Activated CD4-positive, alpha-beta T cell treated with anti-CD3 and anti-CD28 coated beads, Interleukin-2, amount 50 U/mL, for 4 hours (primary cell): ENCODE measurements around the gene ITK.

Experiments
- DNase-seq, 2 experiments: peaks; one replicate each; pipeline ENCODE4 v3.0.0-alpha.2; 2020

Gene ITK

GRCh38 chr5:157284458-157285212 lies 104.0 kb downstream of the ITK start:
- no peak for DNase-seq

- no peak for DNase-seq
Observed at GRCh38 chr5:157285310-157286035, 104.8 kb downstream of the ITK start.

GRCh38 chr5:157286761-157287211 lies 106.1 kb downstream of the ITK start:
- DNase-seq, result no peak

- no peak for DNase-seq
Observed at GRCh38 chr5:157288405-157289163, 107.9 kb downstream of the ITK start.

GRCh38 chr5:157289164-157289819 lies 108.7 kb downstream of the ITK start:
- DNase-seq, result no peak

- no peak for DNase-seq
Observed at GRCh38 chr5:157290156-157290980, 109.7 kb downstream of the ITK start.

GRCh38 chr5:157290981-157291711 lies 110.5 kb downstream of the ITK start:
- no peak for DNase-seq

- no peak for DNase-seq
Observed at GRCh38 chr5:157292599-157292998, 112.0 kb downstream of the ITK start.

- DNase-seq, result no peak
Observed at GRCh38 chr5:157294407-157295091, 113.9 kb downstream of the ITK start.

- DNase-seq, result no peak
Observed at GRCh38 chr5:157295247-157295646, 114.6 kb downstream of the ITK start.

- no peak for DNase-seq
Observed at GRCh38 chr5:157300564-157300963, 119.9 kb downstream of the ITK start.

GRCh38 chr5:157301066-157301465 lies 120.4 kb downstream of the ITK start:
- DNase-seq, result no peak

GRCh38 chr5:157303023-157303422 lies 122.4 kb downstream of the ITK start:
- DNase-seq, result no peak

- peak; percentile 40 to 43 for DNase-seq
Observed at GRCh38 chr5:157303667-157304327, 123.2 kb downstream of the ITK start.
